ENCODE measurements around the gene TMEM229B.

Gene TMEM229B

GRCh38 chr14:67483579-67484285 lies 4.8 kb downstream of the TMEM229B start:
- H3K4me3 ChIP-seq (replicated peaks; ENCODE audit: low read depth, low read length), result no peak overlapping the region
- no peak for TF ChIP-seq CTCF (IDR thresholded peaks at IDR 0.05; ENCODE audit: low read depth, low read length, missing control alignments)
- no peak for DNase-seq (ENCODE audit: extremely low read depth, low read depth)

GRCh38 chr14:67482231-67483164 lies 6.0 kb downstream of the TMEM229B start:
- no peak overlapping the region for H3K4me3 ChIP-seq (replicated peaks; ENCODE audit: low read depth, low read length)
- no peak for DNase-seq (ENCODE audit: extremely low read depth, low read depth)
- TF ChIP-seq CTCF (IDR thresholded peaks at IDR 0.05; ENCODE audit: low read depth, low read length, missing control alignments), result no peak

GRCh38 chr14:67480011-67480410 lies 8.5 kb downstream of the TMEM229B start:
- no peak overlapping the region for H3K4me3 ChIP-seq (replicated peaks; ENCODE audit: low read depth, low read length)
- no peak for DNase-seq (ENCODE audit: extremely low read depth, low read depth)
- TF ChIP-seq CTCF (IDR thresholded peaks at IDR 0.05; ENCODE audit: low read depth, low read length, missing control alignments), result no peak

- DNase-seq (ENCODE audit: extremely low read depth, low read depth), result no peak
- TF ChIP-seq CTCF (IDR thresholded peaks at IDR 0.05; ENCODE audit: low read depth, low read length, missing control alignments), result no peak
- H3K4me3 ChIP-seq (replicated peaks; ENCODE audit: low read depth, low read length), result no peak overlapping the region
These were observed 9.8 kb downstream of the TMEM229B start for GRCh38 chr14:67478800-67479084.

- TF ChIP-seq CTCF (IDR thresholded peaks at IDR 0.05; ENCODE audit: low read depth, low read length, missing control alignments), result no peak
- DNase-seq (ENCODE audit: extremely low read depth, low read depth), result no peak
- H3K4me3 ChIP-seq (replicated peaks; ENCODE audit: low read depth, low read length), result no peak overlapping the region
These were observed 10.4 kb downstream of the TMEM229B start for GRCh38 chr14:67477926-67478799.

- no peak for TF ChIP-seq CTCF (IDR thresholded peaks at IDR 0.05; ENCODE audit: low read depth, low read length, missing control alignments)
- H3K4me3 ChIP-seq (replicated peaks; ENCODE audit: low read depth, low read length), result no peak overlapping the region
- DNase-seq (ENCODE audit: extremely low read depth, low read depth), result no peak
These were observed 14.2 kb downstream of the TMEM229B start for GRCh38 chr14:67474366-67474765.

All from HFF-Myc (cell line).